Globus pallidus (tissue), 1 donor: ENCODE results near the gene TBC1D8.

ENCODE experiments used
- DNase-seq: peaks from one replicate; pipeline ENCODE4 v3.0.0-alpha.2; 2015; ENCODE audit warnings: low spot score

The TBC1D8 gene

GRCh38 chr2:101026923-101027469, 124.2 kb downstream of the TBC1D8 start:
- DNase-seq = no peak

GRCh38 chr2:101026253-101026701, 124.9 kb downstream of the TBC1D8 start:
- no peak for DNase-seq

DNA sequence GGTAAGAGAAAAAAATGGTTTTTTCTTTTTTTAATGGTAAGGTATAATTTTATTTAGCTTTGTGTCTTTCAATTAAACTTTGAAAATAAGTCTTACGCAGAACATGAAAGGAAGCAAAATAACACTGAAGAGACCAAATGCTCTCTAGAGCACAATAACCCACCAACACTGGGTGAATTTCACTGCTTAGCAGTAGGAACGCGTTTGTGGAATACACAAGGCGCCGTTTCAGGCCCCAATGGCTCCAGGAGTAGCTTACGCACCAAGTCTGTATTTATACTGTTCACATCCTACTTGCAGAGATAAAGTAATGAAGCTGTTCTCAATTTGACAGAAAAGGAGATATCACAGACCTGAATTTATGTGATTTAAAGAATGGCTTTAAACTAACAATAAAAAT, 125.6 kb downstream of the TBC1D8 start:
- no peak for DNase-seq

- DNase-seq = no peak
Measured at GRCh38 chr2:101023327-101024107, 127.7 kb downstream of the TBC1D8 start.

DNA sequence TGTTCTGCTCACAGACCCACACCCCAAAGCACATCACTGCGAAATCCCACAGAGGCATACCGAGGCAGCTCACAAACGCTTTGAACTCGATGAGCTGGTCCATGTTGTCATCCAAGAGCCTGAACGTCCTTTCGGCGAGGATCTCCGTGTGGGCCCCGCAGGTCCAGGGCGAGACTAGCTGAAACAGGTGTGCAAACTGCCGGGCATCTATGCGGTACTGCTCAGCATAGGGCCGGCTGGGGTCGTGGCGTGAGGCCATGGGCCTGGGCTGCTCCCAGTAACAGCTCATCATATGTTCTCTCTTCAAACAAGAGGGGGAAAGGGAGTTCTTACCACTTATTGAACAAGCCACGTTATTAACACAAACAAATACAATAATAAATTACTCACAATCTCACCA, 129.0 kb downstream of the TBC1D8 start:
- no peak for DNase-seq

DNA sequence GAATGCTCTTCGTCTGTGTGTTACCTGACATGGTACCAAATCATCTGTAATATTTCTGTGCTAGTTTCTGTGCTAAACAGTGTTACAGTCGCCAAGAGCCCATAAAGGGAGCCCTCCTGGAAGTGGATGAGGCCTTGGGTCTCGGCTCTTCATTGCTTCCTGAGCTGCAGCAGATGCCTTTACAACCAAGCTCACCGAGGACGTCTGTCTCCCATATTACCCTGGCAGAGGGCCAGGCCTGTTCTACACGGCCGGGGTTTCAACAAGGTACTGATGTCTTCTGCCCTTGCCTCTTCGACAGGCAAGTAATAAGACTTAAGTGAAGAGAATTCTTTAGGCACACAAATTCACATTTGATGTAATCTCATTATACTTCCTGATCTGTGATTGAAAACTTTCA, 132.2 kb downstream of the TBC1D8 start:
- no peak for DNase-seq

DNA sequence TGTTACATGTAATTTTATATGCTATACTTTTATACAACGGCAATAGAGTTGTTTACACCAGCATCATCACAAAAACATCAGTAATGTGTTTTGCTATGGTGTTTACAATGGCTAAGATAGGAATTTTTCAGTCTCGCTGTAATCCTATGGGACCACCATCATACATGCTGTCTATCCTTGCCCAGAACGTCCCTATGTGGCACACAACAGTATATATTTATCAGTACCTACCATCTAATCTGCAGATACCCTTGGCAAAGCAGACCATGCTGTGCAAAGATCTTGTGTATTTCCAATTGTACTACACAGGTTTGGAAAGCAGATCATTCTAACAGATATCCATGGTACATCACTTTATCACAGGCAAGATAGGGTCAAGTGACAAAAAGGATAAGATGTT, 133.8 kb downstream of the TBC1D8 start:
- DNase-seq = no peak

DNA sequence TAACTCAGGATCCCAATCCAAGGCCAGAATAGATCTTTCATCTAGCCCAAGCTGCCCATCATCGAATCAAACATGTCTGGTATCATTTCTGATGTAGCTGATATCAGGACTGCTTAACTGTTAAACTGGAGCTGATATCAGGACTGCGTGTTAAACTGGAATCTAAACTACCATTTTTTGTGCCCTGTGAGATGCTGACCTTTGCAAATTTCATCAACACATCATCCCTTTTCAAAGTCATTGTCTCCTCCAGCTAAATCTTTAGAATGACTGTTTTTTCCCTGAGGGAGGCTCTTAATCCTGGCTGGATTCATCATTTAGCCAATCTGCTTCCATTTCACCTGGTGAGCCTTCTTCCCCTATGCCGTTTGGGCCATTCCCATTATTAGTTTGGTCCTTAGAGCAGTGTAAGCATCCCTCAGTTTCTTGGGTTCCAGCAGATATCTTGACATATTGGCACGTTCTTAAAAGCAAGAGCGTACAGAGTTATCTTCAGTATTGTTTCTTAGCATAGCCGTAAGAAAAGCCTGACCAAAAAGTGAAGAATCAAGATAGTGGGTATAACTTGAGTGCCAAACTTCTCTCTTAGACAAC, 136.8 kb downstream of the TBC1D8 start:
- no peak for DNase-seq

DNA sequence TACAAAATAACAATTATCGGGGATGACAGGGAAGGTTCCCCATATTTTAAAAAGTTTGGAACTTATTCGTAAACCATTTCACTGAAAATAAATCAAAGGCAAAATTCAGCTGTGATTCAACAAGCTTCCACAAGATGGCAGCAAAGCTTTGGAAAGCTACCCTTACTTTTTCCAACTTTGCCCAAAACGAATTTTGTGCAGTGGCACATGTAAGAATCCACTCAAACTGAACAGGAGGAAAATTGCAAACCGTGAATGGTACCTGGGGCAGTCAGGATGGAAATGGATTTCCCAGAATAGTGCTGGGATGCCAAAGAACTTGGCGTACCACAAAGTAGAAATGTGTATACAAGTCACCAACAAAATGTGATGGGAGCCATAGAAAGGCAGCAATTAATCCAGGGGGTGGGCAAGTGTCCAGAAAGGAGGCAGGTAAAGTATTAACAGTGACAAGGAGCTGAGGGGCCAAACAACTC, 138.4 kb downstream of the TBC1D8 start:
- peak; percentile 30 for DNase-seq

DNA sequence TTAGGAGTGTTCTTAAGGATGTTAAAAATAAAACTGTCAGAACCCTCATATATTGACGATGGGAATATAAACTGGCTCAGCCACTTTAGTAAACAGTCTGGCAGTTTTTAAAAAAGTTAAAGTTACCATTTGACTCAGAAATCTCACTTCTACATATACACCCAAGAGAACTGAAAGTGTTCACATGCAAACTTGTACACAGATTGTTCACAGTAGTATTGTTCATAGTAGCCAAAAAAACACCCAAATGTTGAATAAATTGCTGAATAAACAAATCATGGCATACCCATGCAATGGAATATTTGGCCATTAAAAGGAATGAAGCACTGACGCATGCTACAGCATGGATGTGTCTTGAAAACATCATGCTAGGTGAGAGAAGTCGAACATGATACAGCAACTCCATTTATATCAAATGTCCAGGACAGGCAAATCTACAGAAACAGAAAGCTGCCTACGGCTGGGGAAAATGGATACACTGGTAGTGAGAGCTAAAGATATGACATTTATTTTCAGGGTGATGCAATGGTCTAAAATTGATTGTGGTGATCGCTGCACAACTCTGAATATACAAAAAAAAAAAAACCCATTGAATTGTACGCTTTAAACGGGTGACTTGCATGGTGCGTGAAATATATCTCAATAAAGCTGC, 139.0 kb downstream of the TBC1D8 start:
- DNase-seq = no peak

DNA sequence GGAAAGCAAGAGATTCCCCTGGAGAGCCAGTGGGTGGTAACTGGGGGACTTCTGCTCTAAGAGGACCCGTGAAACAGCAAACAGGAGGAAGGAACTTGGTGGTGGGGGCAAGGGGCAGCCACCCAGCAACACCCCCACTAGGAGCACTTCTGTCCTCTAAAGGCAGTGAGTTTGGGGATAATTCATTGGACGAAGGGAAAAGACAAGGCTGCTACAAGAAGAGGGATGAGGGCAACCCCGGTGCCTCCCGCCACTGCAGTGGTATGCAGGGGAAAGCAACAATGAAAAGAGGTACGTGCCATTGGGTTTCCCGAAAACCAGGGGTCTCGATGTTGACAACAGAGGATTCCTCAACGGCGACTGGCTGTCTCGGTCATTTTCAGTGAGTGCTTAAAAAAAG, 140.0 kb downstream of the TBC1D8 start:
- no peak for DNase-seq

DNA sequence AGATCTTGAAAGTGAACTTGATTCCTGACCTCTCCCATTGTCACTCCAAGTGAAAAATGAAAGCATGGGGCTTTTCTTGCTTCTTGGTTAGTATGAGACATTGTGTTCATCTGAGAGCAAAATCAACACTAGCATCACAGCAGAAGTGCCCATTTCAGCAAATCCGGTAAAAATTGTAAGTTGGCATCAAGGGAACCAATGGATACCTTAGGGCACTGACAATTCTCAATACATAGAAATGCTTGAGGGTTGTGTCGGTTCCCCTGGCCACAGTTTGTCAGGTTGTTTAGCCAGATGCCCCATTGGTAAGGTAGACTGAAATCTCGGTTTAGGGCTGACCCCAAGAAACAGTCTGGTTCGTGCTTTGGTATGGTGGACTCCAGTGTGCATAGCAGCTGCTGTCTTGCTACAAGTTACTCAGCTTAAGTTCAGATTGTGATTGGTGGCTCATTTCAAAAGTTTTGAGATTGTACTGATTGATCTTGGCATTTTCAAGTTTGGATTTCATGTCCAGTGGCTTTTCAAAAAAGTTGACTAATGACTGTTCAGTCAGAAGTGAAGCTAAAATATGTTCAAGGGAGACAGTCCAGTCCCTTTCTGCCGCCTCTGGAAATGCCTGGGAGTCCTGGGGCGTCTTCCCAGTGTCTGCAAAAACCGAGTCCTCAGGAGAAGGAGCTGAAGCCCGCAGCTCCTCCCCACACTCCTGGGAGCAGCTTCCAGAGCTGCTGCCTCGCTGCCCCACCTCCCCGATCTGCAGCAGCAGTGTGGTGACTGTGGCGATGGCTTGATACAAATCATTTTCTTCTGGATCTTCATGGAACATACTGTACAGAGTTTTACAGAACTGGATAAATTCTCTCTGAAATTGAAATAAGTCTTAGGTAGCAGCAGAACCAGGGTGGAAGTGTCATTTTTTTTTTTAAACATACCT, 143.5 kb downstream of the TBC1D8 start:
- DNase-seq = no peak

- DNase-seq = no peak
Measured at GRCh38 chr2:101006065-101006715, 145.0 kb downstream of the TBC1D8 start.

GRCh38 chr2:101004620-101005325, 146.4 kb downstream of the TBC1D8 start:
- no peak for DNase-seq

GRCh38 chr2:101003278-101003775, 147.9 kb downstream of the TBC1D8 start:
- no peak for DNase-seq

DNA sequence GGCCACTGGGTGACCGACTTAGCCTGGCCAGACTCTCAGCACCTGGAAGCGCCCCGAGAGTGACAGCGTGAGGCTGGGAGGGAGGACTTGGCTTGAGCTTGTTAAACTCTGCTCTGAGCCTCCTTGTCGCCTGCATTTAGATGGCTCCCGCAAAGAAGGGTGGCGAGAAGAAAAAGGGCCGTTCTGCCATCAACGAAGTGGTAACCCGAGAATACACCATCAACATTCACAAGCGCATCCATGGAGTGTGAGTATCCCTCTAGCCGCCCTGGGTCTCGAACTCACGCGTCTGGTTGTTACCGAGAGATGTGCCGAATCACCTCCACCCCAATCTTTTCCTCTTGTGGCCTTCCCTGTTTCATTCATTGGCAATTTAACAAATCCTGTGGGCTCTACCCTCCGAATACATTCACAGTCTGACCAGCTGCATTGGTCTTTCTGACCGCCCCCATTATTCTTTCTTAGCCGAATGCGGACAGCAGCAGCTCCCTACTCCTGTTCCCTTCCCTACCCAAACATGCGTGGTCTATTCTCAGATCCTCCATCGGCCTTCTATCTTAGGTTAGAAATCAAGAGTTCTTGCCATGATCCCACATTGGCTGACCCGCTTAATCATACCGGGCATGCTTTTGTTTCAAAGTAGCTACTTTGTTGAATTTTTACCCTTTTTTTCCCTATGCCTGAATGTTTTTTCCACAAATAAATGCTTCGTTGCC, 148.5 kb downstream of the TBC1D8 start:
- no peak for DNase-seq

GRCh38 chr2:101001691-101002561, 149.3 kb downstream of the TBC1D8 start, which contains the start of gene RPL31:
Gene RPL31 (plus strand): TSS chr2:101002289. CDS start chr2:101002702, 413 bp downstream.
- peak; percentile 96 for DNase-seq

GRCh38 chr2:100999995-101000394, 151.2 kb downstream of the TBC1D8 start:
- no peak for DNase-seq

- no peak for DNase-seq
Measured at GRCh38 chr2:100998235-100998573, 153.0 kb downstream of the TBC1D8 start.
